ENCODE results near the gene KAZALD1.

- TF ChIP-seq ZFX (IDR thresholded peaks at IDR 0.05) (peak; percentile 54; the same call in 1 of the 2 replicates), YY1 (IDR thresholded peaks at IDR 0.05; ENCODE audit: extremely low read depth, insufficient replicate concordance, low read depth, low read length) (no peak), ZBTB33 (IDR thresholded peaks at IDR 0.05; ENCODE audit: extremely low read depth, insufficient replicate concordance, low read length) (no peak), POLR2A (IDR thresholded peaks at IDR 0.05; ENCODE audit: borderline replicate concordance, extremely low read depth, insufficient read depth, insufficient read length) (no peak), ZNF274 (IDR thresholded peaks at IDR 0.05; ENCODE audit: low read depth, low read length) (no peak), MAX (IDR thresholded peaks at IDR 0.05) (no peak), ELF1 (IDR thresholded peaks at IDR 0.05; ENCODE audit: borderline replicate concordance, low read depth) (no peak), EZH2phosphoT487 (IDR thresholded peaks at IDR 0.05; ENCODE audit: borderline replicate concordance) (no peak), POLR2AphosphoS5 (IDR thresholded peaks at IDR 0.05; ENCODE audit: low read depth, low read length) (no peak)
- TF ChIP-seq, protein P1, sequence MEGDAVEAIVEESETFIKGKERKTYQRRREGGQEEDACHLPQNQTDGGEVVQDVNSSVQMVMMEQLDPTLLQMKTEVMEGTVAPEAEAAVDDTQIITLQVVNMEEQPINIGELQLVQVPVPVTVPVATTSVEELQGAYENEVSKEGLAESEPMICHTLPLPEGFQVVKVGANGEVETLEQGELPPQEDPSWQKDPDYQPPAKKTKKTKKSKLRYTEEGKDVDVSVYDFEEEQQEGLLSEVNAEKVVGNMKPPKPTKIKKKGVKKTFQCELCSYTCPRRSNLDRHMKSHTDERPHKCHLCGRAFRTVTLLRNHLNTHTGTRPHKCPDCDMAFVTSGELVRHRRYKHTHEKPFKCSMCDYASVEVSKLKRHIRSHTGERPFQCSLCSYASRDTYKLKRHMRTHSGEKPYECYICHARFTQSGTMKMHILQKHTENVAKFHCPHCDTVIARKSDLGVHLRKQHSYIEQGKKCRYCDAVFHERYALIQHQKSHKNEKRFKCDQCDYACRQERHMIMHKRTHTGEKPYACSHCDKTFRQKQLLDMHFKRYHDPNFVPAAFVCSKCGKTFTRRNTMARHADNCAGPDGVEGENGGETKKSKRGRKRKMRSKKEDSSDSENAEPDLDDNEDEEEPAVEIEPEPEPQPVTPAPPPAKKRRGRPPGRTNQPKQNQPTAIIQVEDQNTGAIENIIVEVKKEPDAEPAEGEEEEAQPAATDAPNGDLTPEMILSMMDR (IDR thresholded peaks at IDR 0.05 in 2 of 3, conservative IDR thresholded peaks at IDR 0.05 in 1 of 3; ENCODE audit: borderline replicate concordance in 1 of 3, insufficient read depth in 1 of 3, low read depth in 2 of 3, low read length in 2 of 3) = no peak
These were observed 3.8 kb downstream of the KAZALD1 start for GRCh38 chr10:101065481-101066145.

Data from HCT116 (cell line).